ENCODE data around the gene ZNF74.

The ZNF74 gene

DNA sequence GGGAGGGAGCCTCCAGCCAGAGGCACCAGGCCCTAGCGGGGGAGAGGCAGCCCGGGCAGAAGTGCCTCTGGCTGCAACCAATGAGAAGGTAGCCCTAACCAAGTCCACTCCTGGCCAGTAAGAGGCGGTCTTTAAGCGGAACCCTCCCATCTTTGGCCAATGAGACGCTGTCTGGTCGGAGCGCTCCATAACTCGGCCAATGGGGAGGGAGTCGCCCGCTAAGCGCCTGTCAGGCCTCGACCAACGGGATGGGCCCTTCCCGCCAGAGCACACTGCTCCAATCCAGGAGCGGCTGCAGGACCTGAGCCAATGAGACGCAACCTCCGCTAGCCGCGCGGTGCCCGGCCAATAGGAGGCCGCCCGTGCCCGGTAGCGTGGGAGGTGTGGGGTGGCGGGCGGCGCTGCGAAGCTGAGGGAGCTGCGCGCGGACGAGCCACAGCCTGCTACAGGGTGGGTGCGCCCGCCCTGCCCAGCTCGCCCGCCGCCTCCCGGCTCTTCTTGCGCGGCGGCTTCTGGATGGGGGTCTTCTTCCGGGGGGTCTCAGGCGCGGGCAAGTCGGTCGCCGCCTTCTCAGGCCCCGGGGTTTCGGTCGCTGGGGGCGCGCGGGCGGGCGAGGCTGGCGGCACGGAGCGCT, 31.1 kb downstream of the ZNF74 start:
- no peaks in the 10 kb centered on the region for H3K36me3 ChIP-seq (ENCODE audit: control insufficient read depth, insufficient read depth, low read length)
- H3K4me3 ChIP-seq (ENCODE audit: insufficient read depth, low read depth, low read length, poor library complexity, severe bottlenecking), result no peak overlapping the region
- no peaks in the 10 kb centered on the region for H3K27me3 ChIP-seq (replicated peaks; ENCODE audit: control insufficient read depth, insufficient read depth, low read length, poor library complexity, severe bottlenecking)

DNA sequence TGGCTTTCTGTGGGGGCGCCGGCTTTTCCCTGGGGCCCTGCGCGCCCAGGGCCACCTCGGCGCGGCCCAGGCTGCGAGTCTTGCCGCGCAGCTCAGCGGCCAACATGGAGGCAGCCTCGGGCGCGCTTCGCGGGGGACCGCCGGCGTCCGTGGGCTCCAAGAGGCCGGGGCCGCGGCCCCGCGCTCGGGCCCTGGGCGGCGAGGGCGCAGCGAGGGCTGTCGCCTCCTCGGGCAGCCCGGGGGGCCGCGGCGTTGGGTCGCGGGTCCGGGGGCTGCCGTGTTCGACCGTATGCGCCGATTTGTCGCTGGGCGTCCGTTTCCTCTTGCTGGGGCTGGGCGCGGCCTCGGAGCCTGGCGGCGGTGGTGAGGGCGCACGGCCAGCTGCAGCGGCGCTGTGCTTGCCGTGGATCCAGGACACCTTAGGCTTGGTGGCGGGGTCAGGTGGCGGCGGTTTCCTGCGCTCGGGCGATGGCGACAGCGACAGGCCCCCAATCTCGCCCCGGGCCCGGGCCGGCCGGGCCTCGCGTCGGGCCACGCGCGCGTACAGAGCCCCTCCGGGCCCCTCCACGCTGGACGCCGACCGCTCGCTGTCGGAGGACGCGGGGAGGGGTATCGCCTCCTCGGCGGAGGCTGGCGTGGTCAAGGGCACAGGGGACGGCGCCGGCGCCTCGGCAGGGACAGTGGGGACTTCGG, 31.8 kb downstream of the ZNF74 start:
- Histone ChIP-seq H3K36me3 (ENCODE audit: control insufficient read depth, insufficient read depth, low read length) (no peaks in the 10 kb centered on the region), H3K4me1 (ENCODE audit: control insufficient read depth, insufficient read depth, low read length, poor library complexity, severe bottlenecking) (peaks cover 27% of the 10 kb centered on the region), H3K27me3 (replicated peaks; ENCODE audit: control insufficient read depth, insufficient read depth, low read length, poor library complexity, severe bottlenecking) (no peaks in the 10 kb centered on the region), H3K9me3 (ENCODE audit: control insufficient read depth, low read length) (no peaks in the 10 kb centered on the region), H3K4me3 (ENCODE audit: insufficient read depth, low read depth, low read length, poor library complexity, severe bottlenecking) (peak overlapping the region; percentile 54), H3K27ac (ENCODE audit: insufficient read depth, low read length, poor library complexity, severe bottlenecking) (no peak overlapping the region)
- DNase-seq, result no peak

More for the DNA sequence above, 31.1 kb downstream of the ZNF74 start:
- no peak for DNase-seq
- H3K27ac ChIP-seq (ENCODE audit: insufficient read depth, low read length, poor library complexity, severe bottlenecking), result no peak overlapping the region
- H3K9me3 ChIP-seq (ENCODE audit: control insufficient read depth, low read length), result no peaks in the 10 kb centered on the region
- H3K4me1 ChIP-seq (ENCODE audit: control insufficient read depth, insufficient read depth, low read length, poor library complexity, severe bottlenecking), result peaks cover 21% of the 10 kb centered on the region

GRCh38 chr22:20426259-20426615, 32.3 kb downstream of the ZNF74 start:
- Histone ChIP-seq H3K36me3 (ENCODE audit: control insufficient read depth, insufficient read depth, low read length) (no peaks in the 10 kb centered on the region), H3K27me3 (replicated peaks; ENCODE audit: control insufficient read depth, insufficient read depth, low read length, poor library complexity, severe bottlenecking) (no peaks in the 10 kb centered on the region), H3K4me3 (ENCODE audit: insufficient read depth, low read depth, low read length, poor library complexity, severe bottlenecking) (peak overlapping the region; percentile 54), H3K27ac (ENCODE audit: insufficient read depth, low read length, poor library complexity, severe bottlenecking) (no peak overlapping the region), H3K9me3 (ENCODE audit: control insufficient read depth, low read length) (no peaks in the 10 kb centered on the region), H3K4me1 (ENCODE audit: control insufficient read depth, insufficient read depth, low read length, poor library complexity, severe bottlenecking) (peaks cover 32% of the 10 kb centered on the region)
- no peak for DNase-seq

- Histone ChIP-seq H3K27ac (ENCODE audit: insufficient read depth, low read length, poor library complexity, severe bottlenecking) (no peak overlapping the region), H3K9me3 (ENCODE audit: control insufficient read depth, low read length) (no peaks in the 10 kb centered on the region), H3K4me3 (ENCODE audit: insufficient read depth, low read depth, low read length, poor library complexity, severe bottlenecking) (no peak overlapping the region), H3K4me1 (ENCODE audit: control insufficient read depth, insufficient read depth, low read length, poor library complexity, severe bottlenecking) (peaks cover 38% of the 10 kb centered on the region), H3K27me3 (replicated peaks; ENCODE audit: control insufficient read depth, insufficient read depth, low read length, poor library complexity, severe bottlenecking) (no peaks in the 10 kb centered on the region), H3K36me3 (ENCODE audit: control insufficient read depth, insufficient read depth, low read length) (no peaks in the 10 kb centered on the region)
- DNase-seq, result no peak
These were observed 33.4 kb downstream of the ZNF74 start for GRCh38 chr22:20427104-20427944.

- Histone ChIP-seq H3K27ac (ENCODE audit: insufficient read depth, low read length, poor library complexity, severe bottlenecking) (no peak overlapping the region), H3K4me1 (ENCODE audit: control insufficient read depth, insufficient read depth, low read length, poor library complexity, severe bottlenecking) (peaks cover 38% of the 10 kb centered on the region), H3K4me3 (ENCODE audit: insufficient read depth, low read depth, low read length, poor library complexity, severe bottlenecking) (no peak overlapping the region), H3K9me3 (ENCODE audit: control insufficient read depth, low read length) (no peaks in the 10 kb centered on the region), H3K36me3 (ENCODE audit: control insufficient read depth, insufficient read depth, low read length) (no peaks in the 10 kb centered on the region), H3K27me3 (replicated peaks; ENCODE audit: control insufficient read depth, insufficient read depth, low read length, poor library complexity, severe bottlenecking) (no peaks in the 10 kb centered on the region)
- DNase-seq, result no peak
These were observed 34.0 kb downstream of the ZNF74 start for GRCh38 chr22:20427945-20428417.

DNA sequence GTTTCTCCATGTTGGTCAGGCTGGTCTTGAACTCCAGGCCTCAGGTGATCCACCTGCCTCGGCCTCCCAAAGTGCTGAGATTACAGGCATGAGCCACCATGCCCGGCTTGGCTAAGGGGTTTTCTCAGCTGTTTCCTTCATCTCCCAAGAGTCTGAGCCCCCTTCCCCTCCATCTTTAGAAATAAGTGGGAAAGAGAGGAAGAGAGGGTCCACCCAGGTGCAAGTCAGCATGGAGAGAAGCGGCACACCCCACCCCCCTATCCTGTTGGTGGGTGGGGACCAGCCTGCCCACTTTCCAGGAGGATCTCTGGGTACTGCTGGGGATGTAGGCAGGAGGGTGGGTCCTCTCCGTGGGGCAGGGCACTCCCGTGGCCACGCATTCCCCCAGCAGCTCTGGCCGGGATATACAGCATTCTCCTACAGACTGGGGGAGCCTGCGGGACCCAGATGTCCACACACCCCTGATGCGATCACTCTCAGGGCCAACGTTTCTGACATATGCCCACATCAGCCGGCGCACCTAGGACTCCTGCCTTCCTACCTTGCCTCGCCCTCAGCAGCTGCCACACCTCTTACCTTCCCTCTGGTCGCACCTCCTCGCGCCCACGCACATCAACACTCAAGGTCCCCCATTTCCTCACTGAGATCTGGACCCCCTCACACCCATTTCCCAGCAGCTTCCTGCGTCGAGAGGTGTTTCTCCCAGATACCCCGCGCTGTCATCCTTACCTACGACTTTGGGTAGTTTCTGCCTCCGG, 34.7 kb downstream of the ZNF74 start:
- Histone ChIP-seq H3K27ac (ENCODE audit: insufficient read depth, low read length, poor library complexity, severe bottlenecking) (no peak overlapping the region), H3K4me3 (ENCODE audit: insufficient read depth, low read depth, low read length, poor library complexity, severe bottlenecking) (peak overlapping the region; percentile 77), H3K27me3 (replicated peaks; ENCODE audit: control insufficient read depth, insufficient read depth, low read length, poor library complexity, severe bottlenecking) (no peaks in the 10 kb centered on the region), H3K4me1 (ENCODE audit: control insufficient read depth, insufficient read depth, low read length, poor library complexity, severe bottlenecking) (peaks cover 38% of the 10 kb centered on the region), H3K36me3 (ENCODE audit: control insufficient read depth, insufficient read depth, low read length) (no peaks in the 10 kb centered on the region), H3K9me3 (ENCODE audit: control insufficient read depth, low read length) (no peaks in the 10 kb centered on the region)
- DNase-seq, result no peak

GRCh38 chr22:20429254-20430100, 35.5 kb downstream of the ZNF74 start:
- H3K27me3 ChIP-seq (replicated peaks; ENCODE audit: control insufficient read depth, insufficient read depth, low read length, poor library complexity, severe bottlenecking), result no peaks in the 10 kb centered on the region
- DNase-seq, result peak; percentile 76 to 81 (median 77)
- peak overlapping the region; percentile 77 for H3K4me3 ChIP-seq (ENCODE audit: insufficient read depth, low read depth, low read length, poor library complexity, severe bottlenecking)
- H3K4me1 ChIP-seq (ENCODE audit: control insufficient read depth, insufficient read depth, low read length, poor library complexity, severe bottlenecking), result peaks cover 38% of the 10 kb centered on the region
- no peak overlapping the region for H3K27ac ChIP-seq (ENCODE audit: insufficient read depth, low read length, poor library complexity, severe bottlenecking)
- H3K9me3 ChIP-seq (ENCODE audit: control insufficient read depth, low read length), result no peaks in the 10 kb centered on the region
- H3K36me3 ChIP-seq (ENCODE audit: control insufficient read depth, insufficient read depth, low read length), result no peaks in the 10 kb centered on the region

DNA sequence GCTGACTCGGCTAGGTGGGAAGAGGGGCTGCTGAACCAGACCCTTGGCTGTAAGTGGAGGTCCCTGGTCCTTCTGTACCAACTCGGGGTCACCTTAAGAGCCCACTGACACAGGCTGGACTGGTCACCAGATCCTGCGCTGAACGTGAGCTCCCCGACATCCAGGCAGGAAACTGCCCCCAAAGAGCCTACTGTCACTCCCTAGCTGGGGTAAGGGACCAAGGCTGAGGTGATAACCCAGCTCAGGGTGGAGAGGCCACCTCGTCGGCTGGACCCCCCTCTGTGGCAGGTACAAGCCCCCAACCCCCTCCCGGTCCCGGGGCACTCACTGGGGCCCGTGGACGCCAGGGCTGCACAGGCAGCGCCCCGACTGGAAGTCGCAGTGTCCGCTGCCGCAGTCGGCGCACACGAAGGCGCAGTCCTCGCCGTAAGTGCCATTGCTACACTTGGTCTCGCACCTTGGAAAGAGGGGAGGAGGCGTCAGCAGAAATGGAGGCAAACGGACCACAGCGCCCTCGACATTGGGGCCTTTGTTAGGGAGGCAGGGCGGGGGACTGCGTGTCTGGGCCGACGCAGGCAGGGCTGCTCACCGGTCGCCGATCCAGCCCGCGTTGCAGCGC, 36.3 kb downstream of the ZNF74 start:
- H3K36me3 ChIP-seq (ENCODE audit: control insufficient read depth, insufficient read depth, low read length), result no peaks in the 10 kb centered on the region
- H3K27me3 ChIP-seq (replicated peaks; ENCODE audit: control insufficient read depth, insufficient read depth, low read length, poor library complexity, severe bottlenecking), result no peaks in the 10 kb centered on the region
- peaks cover 38% of the 10 kb centered on the region for H3K4me1 ChIP-seq (ENCODE audit: control insufficient read depth, insufficient read depth, low read length, poor library complexity, severe bottlenecking)
- DNase-seq, result no peak
- peak overlapping the region; percentile 77 for H3K4me3 ChIP-seq (ENCODE audit: insufficient read depth, low read depth, low read length, poor library complexity, severe bottlenecking)
- H3K9me3 ChIP-seq (ENCODE audit: control insufficient read depth, low read length), result no peaks in the 10 kb centered on the region
- H3K27ac ChIP-seq (ENCODE audit: insufficient read depth, low read length, poor library complexity, severe bottlenecking), result no peak overlapping the region
